Lung (tissue), 16 donors: ENCODE results near the gene ANKRD1. TPM values are rescaled to one million over a fixed set of nuclear protein-coding genes. Genes with fewer than 3 reads are reported as not detected.
A peak's percentile ranks its signal among the peaks of the same experiment; 100 is the strongest.

Experiments
- ATAC-seq: fragments of 200-7000 bp; cut with Tn5 transposase; one replicate; pipeline ENCODE4 v1.9.1; 2020; ENCODE audit warnings: moderate number of reproducible peaks; ENCODE audit not compliant: insufficient read depth, low FRiP score
- DNase-seq, 3 donors: peaks; one replicate each; pipeline ENCODE4 v3.0.0-alpha.2; 2013 to 2017
- H3K27ac ChIP-seq, 2 donors: one replicate each; pipeline ENCODE4 v1.5.1; 2013; ENCODE audit warnings: mild to moderate bottlenecking in 2 of 2, moderate library complexity in 2 of 2, control low read depth in 1 of 2, inconsistent platforms in 1 of 2, low read depth in 1 of 2, low read length in 1 of 2
- H3K27me3 ChIP-seq, 3 donors: one replicate each; pipeline ENCODE4 v1.5.1; 2013; ENCODE audit warnings: low read length in 2 of 3; ENCODE audit not compliant: control insufficient read depth in 3 of 3, insufficient read depth in 3 of 3
- H3K36me3 ChIP-seq, 4 donors: one replicate each; pipeline ENCODE4 v1.5.1; 2013; ENCODE audit warnings: low read length in 4 of 4, mild to moderate bottlenecking in 1 of 4, moderate library complexity in 1 of 4; ENCODE audit not compliant: control insufficient read depth in 4 of 4, insufficient read depth in 4 of 4
- H3K4me1 ChIP-seq, 5 donors: one replicate each; pipeline ENCODE4 v1.5.1; 2013; ENCODE audit warnings: low read length in 5 of 5, mild to moderate bottlenecking in 2 of 5, moderate library complexity in 1 of 5; ENCODE audit not compliant: control insufficient read depth in 5 of 5, insufficient read depth in 5 of 5
- H3K4me3 ChIP-seq: one replicate; pipeline ENCODE4 v1.5.1; 2013; ENCODE audit warnings: mild to moderate bottlenecking, control low read depth, moderate library complexity
- H3K9ac ChIP-seq, 2 donors: one replicate each; pipeline ENCODE4 v1.5.1; 2013; ENCODE audit warnings: low read length in 2 of 2, control low read depth in 1 of 2; ENCODE audit not compliant: insufficient read depth in 1 of 2
- H3K9me3 ChIP-seq, 4 donors: one replicate each; pipeline ENCODE4 v1.5.1; 2013; ENCODE audit warnings: low read length in 3 of 4, mild to moderate bottlenecking in 1 of 4, moderate library complexity in 1 of 4; ENCODE audit not compliant: control insufficient read depth in 4 of 4, insufficient read depth in 3 of 4
- CTCF ChIP-seq: IDR thresholded peaks from 2 replicates; pipeline ENCODE4 v1.5.1; 2012; ENCODE audit warnings: mild to moderate bottlenecking; ENCODE audit errors: control extremely low read depth, extremely low read depth
- WGBS, 2 donors: extraction: QIAGEN DNeasy Blood & Tissue Kit; methylation state at CpG; one replicate each; pipeline ENCODE4 v1.1.7; 2013; 5-methylcytosine and 5-hydroxymethylcytosine counted together
- long read RNA-seq, 5 donors: transcript quantifications; one replicate each; lab custom pipeline, GENCODE V29; 2026
- polyA plus RNA-seq, 2 donors: library from polyadenylated mRNA; stranded (reverse); fragments of 200-250 nt; gene quantifications; one replicate each; pipeline ENCODE4 v1.2.1, GENCODE V29; 2013
- total RNA-seq, 2 donors: library from RNA; depleted of rRNA in 1 of 2; stranded (reverse); fragments of >200 nt in 1 of 2; gene quantifications; one replicate each; pipeline ENCODE4 v1.2.1, GENCODE V29; 2014 to 2021
- donor health status: control.
- donor health status: control.
- donor health status: Bipolar disorder and iron deficiency.
- donor health status: healthy.
- donor health status: DM: yes; HTN: yes; CAD: no.

The ANKRD1 gene
- total RNA-seq = 1 to 10 TPM; 5.7 to 6.6 TPM
- polyA plus RNA-seq = 100 to 1,000 TPM in 1 of 2 donors, 10 to 100 TPM in 1; 20.8 to 105 TPM
- long read RNA-seq, donor 1 = 0 reads
- long read RNA-seq, donor 2 = 0 reads
- long read RNA-seq, donor 3 = 0 reads
- long read RNA-seq, donor 4, partial matches to known transcripts = 0 of 1 reads
- long read RNA-seq, donor 4, other reads (novel, unspliced or antisense) = 0 of 1 reads
- long read RNA-seq, donor 5 = 0 reads

GRCh38 chr10:90920986-90921666, at the start of gene ANKRD1:
TSS of gene ANKRD1 (minus strand) at chr10:90921087. CDS start at chr10:90921027, 60 bp downstream.
- TF ChIP-seq CTCF = no peak
- 64 to 69% methylated on average over 5 of the region's 5 CpGs for WGBS, 2 donors
- Histone ChIP-seq H3K36me3 (no peaks in the 10 kb centered on the region), H3K9me3 (no peaks in the 10 kb centered on the region), H3K9ac (no peak within 1 kb of the TSS), H3K4me3 (peak within 1 kb of the TSS; percentile 38), H3K27me3 (no peaks in the 10 kb centered on the region), H3K4me1 (peaks cover 2 to 26% (median 5%) of the 10 kb centered on the region in 5 donors), H3K27ac (peak within 1 kb of the TSS; percentile 64 to 91)
- no peak for DNase-seq
- ATAC-seq = no peak

GRCh38 chr10:90969947-90970673, 49.2 kb upstream of the ANKRD1 start:
- no peak for DNase-seq
- H3K9ac ChIP-seq = no peak overlapping the region
- TF ChIP-seq CTCF = no peak
- 81 to 89% methylated on average over 6 of the region's 6 CpGs for WGBS, 2 donors
- H3K9me3 ChIP-seq = no peaks in the 10 kb centered on the region
- no peak overlapping the region for H3K4me3 ChIP-seq
- ATAC-seq = no peak
- H3K36me3 ChIP-seq = peaks cover 0 to under 1% (median 0%) of the 10 kb centered on the region in 4 donors
- no peaks in the 10 kb centered on the region for H3K27me3 ChIP-seq
- H3K27ac ChIP-seq = peak overlapping the region in 1 of 2 donors; percentile 84
- peaks cover 0 to 13% (median 5%) of the 10 kb centered on the region in 5 donors for H3K4me1 ChIP-seq

GRCh38 chr10:90969121-90969534, 48.2 kb upstream of the ANKRD1 start:
- Histone ChIP-seq H3K27me3 (no peaks in the 10 kb centered on the region), H3K4me3 (no peak overlapping the region), H3K36me3 (no peaks in the 10 kb centered on the region), H3K9ac (no peak overlapping the region), H3K27ac (peak overlapping the region in 1 of 2 donors; percentile 84), H3K4me1 (peaks cover 0 to 20% (median 12%) of the 10 kb centered on the region in 5 donors), H3K9me3 (no peaks in the 10 kb centered on the region)
- DNase-seq = no peak
- no peak for ATAC-seq
- WGBS, 2 donors = 92 to 93% methylated on average over 5 of the region's 5 CpGs
- no peak for TF ChIP-seq CTCF
